B cell (primary cell): ENCODE data around the gene AMOTL1. TPM values are rescaled to one million over a fixed set of nuclear protein-coding genes. Genes with fewer than 3 reads are reported as not detected.

Experiments used
- ATAC-seq: fragments of 200-7000 bp; cut with Tn5 transposase; one replicate; pipeline ENCODE4 v1.10.0; 2021; ENCODE audit warnings: low read depth, mild to moderate bottlenecking, moderate number of reproducible peaks, moderate library complexity
- CTCF ChIA-PET: fragments of 350-600 bp; sonication (Branson Sonifier 250); formaldehyde crosslinking; loops from one replicate; lab custom pipeline; 2021; ENCODE audit warnings: antibody characterized with exemption, inconsistent platforms; lab: Charles Lee
- POLR2A ChIA-PET: fragments of 350-600 bp; sonication (Branson Sonifier 250); formaldehyde crosslinking; loops from one replicate; lab custom pipeline; 2021; ENCODE audit warnings: antibody characterized with exemption; lab: Charles Lee
- DNase-seq: peaks from one replicate; pipeline ENCODE4 v3.0.0; 2013
- H2AFZ ChIP-seq: 2 replicates; pipeline ENCODE4 v1.6.1; 2012; ENCODE audit warnings: mild to moderate bottlenecking, low read depth, low read length; ENCODE audit not compliant: insufficient read depth, poor library complexity, severe bottlenecking
- H3K27ac ChIP-seq, 2 donors: 1 replicate in 1 of 2; 2 replicates in 1 of 2; pipeline ENCODE4 v1.5.1; 2012 to 2013; ENCODE audit warnings: low read length in 2 of 2, mild to moderate bottlenecking in 2 of 2, moderate library complexity in 1 of 2
- H3K27me3 ChIP-seq, 4 experiments: fragments of 200-600 bp in 1 of 4; sonication (generic) in 1 of 4; replicated peaks in 1 of 4; 1 replicate in 2 of 4; 2 replicates in 2 of 4; pipeline versions ENCODE4 v1.6.1 to v1.7.0; 2013 to 2016; ENCODE audit warnings: low read length in 3 of 4, mild to moderate bottlenecking in 2 of 4, mixed read lengths in 1 of 4, moderate library complexity in 1 of 4; ENCODE audit not compliant: insufficient read depth in 4 of 4, control insufficient read depth in 3 of 4; ENCODE audit errors: control extremely low read depth in 1 of 4
- H3K36me3 ChIP-seq, 2 experiments: replicated peaks in 1 of 2; 1 replicate in 1 of 2; 2 replicates in 1 of 2; pipeline versions ENCODE4 v1.6.1 to v1.7.1; 2013; ENCODE audit warnings: low read length in 1 of 2; ENCODE audit not compliant: insufficient read depth in 2 of 2, control insufficient read depth in 1 of 2; ENCODE audit errors: control extremely low read depth in 1 of 2, extremely low read depth in 1 of 2
- H3K4me1 ChIP-seq, 2 donors: fragments of 200-600 bp in 1 of 2; sonication (generic) in 1 of 2; 1 replicate in 1 of 2; 2 replicates in 1 of 2; pipeline versions ENCODE4 v1.5.1 to v1.6.1; 2013 to 2017; ENCODE audit warnings: low read length in 2 of 2; ENCODE audit not compliant: control insufficient read depth in 2 of 2, insufficient read depth in 2 of 2
- H3K4me2 ChIP-seq: replicated peaks from 2 replicates; pipeline ENCODE3; 2012; ENCODE audit warnings: mild to moderate bottlenecking, low read depth, low read length; ENCODE audit not compliant: poor library complexity, severe bottlenecking
- H3K4me3 ChIP-seq, 5 experiments: fragments of 200-600 bp in 1 of 5; sonication (generic) in 1 of 5; 1 replicate in 3 of 5; 2 replicates in 2 of 5; pipeline versions ENCODE4 v1.5.1 to v1.7.0; 2011 to 2016; ENCODE audit warnings: low read length in 4 of 5, mild to moderate bottlenecking in 4 of 5, low read depth in 2 of 5, control low read depth in 1 of 5, moderate library complexity in 1 of 5; ENCODE audit not compliant: insufficient read depth in 1 of 5; ENCODE audit errors: control extremely low read depth in 1 of 5, extremely low read depth in 1 of 5
- H3K79me2 ChIP-seq: fragments of 200-600 bp; sonication (generic); one replicate; pipeline ENCODE4 v1.6.0; 2016; ENCODE audit warnings: low read length; ENCODE audit not compliant: control insufficient read depth, insufficient read depth
- H3K9ac ChIP-seq: fragments of 200-600 bp; sonication (generic); 2 replicates; pipeline ENCODE4 v1.6.1; 2017; ENCODE audit warnings: mild to moderate bottlenecking, low read length, moderate library complexity
- H3K9me3 ChIP-seq, 3 donors: one replicate each; pipeline versions ENCODE4 v1.6.1 to v1.7.1; 2013; ENCODE audit warnings: low read length in 2 of 3; ENCODE audit not compliant: control insufficient read depth in 2 of 3, insufficient read depth in 1 of 3; ENCODE audit errors: control extremely low read depth in 1 of 3
- H4K20me1 ChIP-seq: 2 replicates; pipeline ENCODE4 v1.6.0; 2012; ENCODE audit warnings: mild to moderate bottlenecking, low read length; ENCODE audit not compliant: insufficient read depth, control insufficient read depth, poor library complexity, severe bottlenecking
- H3K27ac Mint-ChIP-seq: one replicate; pipeline ENCODE4 v1.8.0; 2021; ENCODE audit warnings: mixed read lengths
- H3K27me3 Mint-ChIP-seq: one replicate; pipeline ENCODE4 v1.8.0; 2021; ENCODE audit warnings: mixed read lengths
- H3K4me1 Mint-ChIP-seq: one replicate; pipeline ENCODE4 v1.8.0; 2021; ENCODE audit warnings: mixed read lengths
- H3K4me3 Mint-ChIP-seq: one replicate; pipeline ENCODE4 v1.8.0; 2021; ENCODE audit warnings: mixed read lengths
- H3K9me3 Mint-ChIP-seq: one replicate; pipeline ENCODE4 v1.8.0; 2022; ENCODE audit warnings: mixed read lengths; ENCODE audit not compliant: insufficient read depth
- CTCF ChIP-seq: fragments of 200-600 bp; IDR thresholded peaks from one replicate; pipeline ENCODE4 v1.8.0; 2022; ENCODE audit warnings: antibody characterized with exemption, mild to moderate bottlenecking
- EZH2 ChIP-seq: IDR thresholded peaks from 2 replicates; pipeline ENCODE4 v1.6.1; 2012; ENCODE audit warnings: borderline replicate concordance, low read depth, mild to moderate bottlenecking, moderate library complexity, low read length; ENCODE audit not compliant: insufficient read depth, poor library complexity, severe bottlenecking
- WGBS: methylation state at CpG from one replicate; pipeline ENCODE4 v1.1.5; 2013; ENCODE audit warnings: missing lambda C conversion rate; ENCODE audit not compliant: insufficient coverage; 5-methylcytosine and 5-hydroxymethylcytosine counted together
- intact Hi-C: fragments of 100-400 bp; cut with micrococcal nuclease; formaldehyde crosslinking; loops from one replicate; pipeline ENCODE4 v1.10.0; 2022
- polyA plus RNA-seq: library from polyadenylated mRNA; depleted of rRNA; stranded (reverse); fragments of >200 nt; gene quantifications from 2 replicates; pipeline ENCODE4 v1.2.3, GENCODE V29; 2012
- total RNA-seq, 2 donors: library from RNA; stranded (reverse); fragments of 120-200 nt in 1 of 2; gene quantifications; 1 replicate in 1 of 2; 2 replicates in 1 of 2; pipeline versions ENCODE4 v1.2.3 to v1.2.4, GENCODE V29; 2013 to 2022

Gene AMOTL1
- total and polyA plus RNA-seq, 2 donors (not counting 1 experiment from before 2014, with no cell fraction given): 0.04 to 0.30 TPM

- H3K4me2 ChIP-seq: no peak overlapping the region
- ATAC-seq (no peak), DNase-seq (no peak)
- CTCF ChIA-PET: no interaction called here
- Mint-ChIP-seq H3K27me3 (no peaks in the 10 kb centered on the region), H3K4me3 (no peak overlapping the region), H3K27ac (no peak overlapping the region), H3K9me3 (no peaks in the 10 kb centered on the region), H3K4me1 (no peaks in the 10 kb centered on the region)
- no peak overlapping the region for H3K4me3 ChIP-seq
- H3K4me1 ChIP-seq: no peaks in the 10 kb centered on the region
- no peaks in the 10 kb centered on the region for H3K27me3 ChIP-seq
- WGBS: no CpG with 5 or more reads among the region's 2 CpGs
- intact Hi-C loops: no loop called here
- H3K36me3 ChIP-seq: no peaks in the 10 kb centered on the region
- no peaks in the 10 kb centered on the region for H3K79me2 ChIP-seq
- H3K27ac ChIP-seq: no peak overlapping the region
- H4K20me1 ChIP-seq: no peaks in the 10 kb centered on the region
- POLR2A ChIA-PET: no interaction called here
- TF ChIP-seq CTCF: no peak
- TF ChIP-seq EZH2: no peak
- no peak overlapping the region for H3K9ac ChIP-seq
- H2AFZ ChIP-seq: no peak overlapping the region
- no peaks in the 10 kb centered on the region for H3K9me3 ChIP-seq
Measured at GRCh38 chr11:94793822-94794221, 25.7 kb downstream of the AMOTL1 start.

- 80% methylated on average over 7 of the region's 8 CpGs for WGBS
- ATAC-seq (no peak), DNase-seq (no peak)
- Mint-ChIP-seq H3K4me3 (no peak overlapping the region), H3K9me3 (no peaks in the 10 kb centered on the region), H3K4me1 (no peaks in the 10 kb centered on the region), H3K27me3 (no peaks in the 10 kb centered on the region), H3K27ac (no peak overlapping the region)
- TF ChIP-seq EZH2 (no peak), CTCF (no peak)
- Histone ChIP-seq H2AFZ (no peak overlapping the region), H3K4me3 (no peak overlapping the region), H3K27ac (no peak overlapping the region), H3K36me3 (no peaks in the 10 kb centered on the region), H3K9ac (no peak overlapping the region), H3K27me3 (no peaks in the 10 kb centered on the region), H3K9me3 (no peaks in the 10 kb centered on the region), H4K20me1 (no peaks in the 10 kb centered on the region), H3K79me2 (no peaks in the 10 kb centered on the region), H3K4me1 (no peaks in the 10 kb centered on the region), H3K4me2 (no peak overlapping the region)
- POLR2A ChIA-PET: no interaction called here
- CTCF ChIA-PET: no interaction called here
- intact Hi-C loops: no loop called here
Measured at GRCh38 chr11:94794287-94795168, 26.4 kb downstream of the AMOTL1 start.
